Activated CD8-positive, alpha-beta memory T cell treated with anti-CD3 and anti-CD28 coated beads, Interleukin-2, amount 50 U/mL, for 24 hours (primary cell): ENCODE measurements around the gene OSBPL10.
"Not testable (repeated sequence)": the region's sequence is repeated elsewhere in the genome, so short reads cannot be mapped to it uniquely, and the experiment has no call there.

Source experiments
- DNase-seq: peaks from one replicate; pipeline ENCODE4 v3.0.0-alpha.2; 2020; ENCODE audit errors: extremely low read depth

Gene OSBPL10

GRCh38 chr3:31981206-31982181 lies at the start of gene OSBPL10, which contains the start of gene ZNF860:
TSS of gene OSBPL10 (minus strand) at chr3:31981262. CDS start at chr3:31981179, 83 bp downstream.
TSS of gene ZNF860 (plus strand) at chr3:31981750. CDS start at chr3:31989080, 7,330 bp downstream.
- DNase-seq, result no peak

DNA sequence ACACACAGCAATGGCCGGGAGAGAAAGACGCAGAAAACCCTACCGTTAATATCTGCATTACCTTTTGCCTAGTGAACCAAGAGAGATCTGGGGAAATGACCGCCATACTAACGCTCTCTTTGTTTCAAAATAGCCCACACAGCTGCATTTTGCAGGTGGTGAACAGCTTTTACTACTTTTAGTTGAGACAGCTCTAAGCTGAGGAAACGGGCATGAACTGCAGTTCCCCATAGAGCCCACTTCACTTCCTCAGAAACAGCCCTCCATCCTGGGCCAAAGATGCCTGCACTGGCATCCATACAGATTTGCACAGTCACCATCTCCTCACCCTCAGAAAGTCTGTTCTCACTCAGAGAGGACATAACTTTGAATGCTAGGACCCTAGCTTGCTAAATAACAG lies 45.5 kb upstream of the OSBPL10 start:
- DNase-seq, result no peak

GRCh38 chr3:32022947-32023346 lies 41.9 kb upstream of the OSBPL10 start:
- no peak for DNase-seq

DNA sequence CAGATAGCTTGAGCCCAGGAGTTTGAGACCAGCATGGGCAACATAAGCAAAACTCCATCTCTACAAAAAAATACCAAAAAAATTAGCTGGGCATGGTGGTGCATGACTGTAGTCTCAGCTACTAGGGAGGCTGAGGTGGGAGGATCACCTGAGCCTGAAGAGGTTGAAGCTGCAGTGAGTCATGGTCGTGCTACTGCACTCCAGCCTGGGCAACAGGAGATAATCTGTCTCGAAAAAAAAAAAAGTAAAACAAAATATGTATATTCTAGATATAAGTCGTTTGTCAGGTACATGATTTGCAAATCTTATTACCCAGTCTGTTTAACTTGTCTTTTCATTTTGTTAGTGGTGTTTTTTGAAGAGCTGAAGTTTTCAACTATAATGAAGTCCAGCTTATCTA lies 40.7 kb upstream of the OSBPL10 start:
- no peak for DNase-seq

- no peak for DNase-seq
Observed at GRCh38 chr3:32021155-32021554, 40.1 kb upstream of the OSBPL10 start.

GRCh38 chr3:32018757-32019564 lies 37.9 kb upstream of the OSBPL10 start:
- DNase-seq, result no peak

- DNase-seq, result no peak
Observed at GRCh38 chr3:32017286-32017685, 36.2 kb upstream of the OSBPL10 start.

- not testable (repeated sequence) for DNase-seq
Observed at GRCh38 chr3:32015638-32016037, 34.6 kb upstream of the OSBPL10 start.

GRCh38 chr3:32010699-32011098 lies 29.6 kb upstream of the OSBPL10 start:
- not testable (repeated sequence) for DNase-seq

DNA sequence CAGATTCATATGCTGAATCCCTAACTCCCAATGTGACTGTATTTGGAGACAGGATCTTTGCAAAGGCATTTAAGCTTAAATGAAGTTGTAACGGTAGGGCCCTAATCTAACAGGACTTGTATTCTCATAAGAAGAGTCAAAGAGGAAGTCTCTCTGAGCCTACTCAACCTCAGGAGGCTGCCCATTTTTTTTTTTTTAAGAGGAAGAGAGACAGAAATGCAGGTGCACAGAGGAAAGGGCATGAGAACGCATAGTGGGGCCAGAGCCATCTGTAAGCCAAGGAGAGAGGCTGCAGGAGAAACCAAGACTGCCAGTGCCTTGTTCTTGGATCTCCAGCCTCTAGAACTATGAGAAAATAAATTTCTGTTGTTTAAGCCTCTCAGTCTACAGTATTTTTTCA lies 28.9 kb upstream of the OSBPL10 start:
- no peak for DNase-seq

GRCh38 chr3:32009101-32009500 lies 28.0 kb upstream of the OSBPL10 start:
- DNase-seq, result no peak

- no peak for DNase-seq
Observed at GRCh38 chr3:32004113-32004765, 23.2 kb upstream of the OSBPL10 start.

GRCh38 chr3:32003380-32003779 lies 22.3 kb upstream of the OSBPL10 start:
- DNase-seq, result no peak

DNA sequence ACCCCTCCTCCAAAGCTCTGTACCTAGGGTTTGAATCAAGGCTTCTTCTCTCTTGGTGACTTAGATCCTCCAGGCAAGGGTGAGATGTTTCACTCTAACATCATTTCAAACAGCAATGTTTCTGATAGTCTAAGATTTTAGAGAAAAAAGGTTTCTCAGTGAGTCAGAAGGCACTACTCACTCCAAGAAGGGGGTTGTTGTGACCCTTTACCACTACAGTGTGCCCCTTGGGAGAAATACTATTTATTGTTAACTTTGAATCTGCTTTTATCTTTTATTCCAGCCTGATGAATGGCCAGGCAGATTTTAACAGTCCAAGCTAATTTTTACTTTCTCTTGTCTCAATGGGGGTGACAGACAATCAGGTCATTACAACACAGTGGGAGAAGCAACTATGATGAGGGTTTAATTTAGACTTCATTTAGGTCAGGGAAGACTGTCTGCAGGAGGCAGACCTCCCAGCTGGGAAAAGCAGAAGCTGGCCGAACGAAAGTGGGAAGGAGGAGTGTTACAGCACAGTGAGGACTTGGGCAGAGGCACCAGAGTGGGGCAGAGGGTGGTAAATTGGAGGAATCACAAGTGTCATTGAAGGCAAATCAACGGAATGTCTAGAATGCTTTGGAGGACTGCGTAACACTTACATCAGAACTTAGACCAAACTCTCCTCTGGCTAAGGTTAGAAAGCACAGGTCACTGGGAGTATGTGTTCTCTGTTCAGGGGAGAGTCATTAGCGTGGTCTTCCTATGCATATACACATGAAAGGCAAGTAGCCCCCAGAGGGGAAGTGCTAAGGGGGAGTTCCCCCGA lies 21.7 kb upstream of the OSBPL10 start:
- no peak for DNase-seq

- no peak for DNase-seq
Observed at GRCh38 chr3:32000877-32001276, 19.8 kb upstream of the OSBPL10 start.

GRCh38 chr3:31999907-32000439 lies 18.9 kb upstream of the OSBPL10 start:
- DNase-seq, result no peak

DNA sequence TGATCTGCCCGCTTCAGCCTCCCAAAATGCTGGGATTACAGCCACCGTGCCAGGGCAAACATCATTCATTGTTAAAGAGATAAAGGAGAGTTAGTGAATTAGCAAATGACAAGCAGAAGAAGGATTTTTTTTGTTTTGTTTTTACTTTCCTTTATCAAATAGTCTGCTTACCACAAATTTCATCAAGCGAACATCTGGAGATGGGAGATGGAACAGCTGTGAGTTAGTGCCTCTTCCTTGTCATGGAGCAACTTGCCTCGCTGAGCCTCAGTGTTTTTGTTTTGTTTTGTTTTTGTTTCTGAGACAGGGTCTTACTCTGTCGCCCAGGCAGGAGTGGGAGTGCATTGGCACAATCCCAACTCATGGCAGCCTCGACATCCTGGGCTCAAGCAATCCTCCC lies 16.4 kb upstream of the OSBPL10 start:
- DNase-seq, result no peak

DNA sequence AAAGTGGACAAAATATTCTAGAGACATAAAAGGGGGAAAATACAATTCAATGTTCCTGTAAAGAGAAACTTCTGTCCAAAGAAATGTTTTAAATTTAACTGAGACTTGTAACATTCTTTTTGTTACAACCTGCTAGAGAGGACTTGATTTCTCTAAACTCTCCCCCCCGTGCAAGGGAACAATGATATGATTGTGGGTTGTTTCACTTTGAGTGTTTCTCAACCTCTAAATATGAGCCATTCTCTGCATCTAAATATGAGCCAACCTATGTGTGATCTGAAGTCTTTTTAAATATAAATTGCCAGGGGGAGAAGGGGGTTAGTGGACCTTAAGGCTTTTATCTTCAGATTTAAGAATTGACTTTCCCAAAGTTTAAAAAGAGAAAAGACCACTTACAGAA lies 15.1 kb upstream of the OSBPL10 start:
- no peak for DNase-seq

GRCh38 chr3:31995026-31995425 lies 14.0 kb upstream of the OSBPL10 start:
- not testable (repeated sequence) for DNase-seq

DNA sequence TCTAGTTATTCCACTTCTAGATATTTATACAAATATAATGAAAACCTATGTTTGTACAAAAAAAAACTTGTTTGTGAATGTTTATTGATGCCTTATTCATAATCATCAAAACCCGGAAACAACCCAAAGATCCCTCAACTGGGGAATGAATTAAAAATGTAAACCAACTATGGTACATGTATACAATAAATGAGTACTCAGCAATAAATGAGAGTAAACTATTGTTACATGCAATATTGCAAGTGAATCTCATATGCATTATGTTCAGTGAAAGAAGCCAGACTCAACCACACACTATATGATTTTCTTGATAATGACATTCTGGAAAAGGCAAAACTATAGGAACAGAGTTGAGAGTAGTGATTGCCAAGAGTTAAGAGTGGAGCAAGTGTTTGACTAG lies 12.8 kb upstream of the OSBPL10 start:
- no peak for DNase-seq

GRCh38 chr3:31992995-31993394 lies 11.9 kb upstream of the OSBPL10 start:
- not testable (repeated sequence) for DNase-seq
